ENCODE results near the gene CFAP251. TPM values are rescaled to one million over a fixed set of nuclear protein-coding genes. Genes with fewer than 3 reads are reported as not detected.

The CFAP251 gene
- total RNA-seq, 4 donors from 2014 or later = 0.30 to 6.2 (median 3.4) TPM

GRCh38 chr12:121934309-121934664, 15.9 kb downstream of the CFAP251 start:
- intact Hi-C loops (cut with DNase I; ENCODE audit: low total_unique reads) = loop anchor here (10.0 kb wide), 1 partner anchor 191 kb away; no protein-coding TSS in a partner anchor
- TF ChIP-seq POLR2A (IDR thresholded peaks at IDR 0.05) = no peak
- TF ChIP-seq CTCF (IDR thresholded peaks at IDR 0.05) = no peak
- no peak overlapping the region for H3K4me3 ChIP-seq (ENCODE audit: low read depth, poor library complexity, severe bottlenecking)
- 98 to 100% methylated on average over 2 of the region's 2 CpGs for WGBS, 2 donors
- no peak for DNase-seq (ENCODE audit: low spot score in 2 of 2)

GRCh38 chr12:121937654-121938053, 19.3 kb downstream of the CFAP251 start:
- WGBS, 2 donors = 92 to 96% methylated on average over 7 of the region's 7 CpGs
- intact Hi-C loops (cut with DNase I; ENCODE audit: low total_unique reads) = loop anchor here (10.0 kb wide), 1 partner anchor 187 kb away; no protein-coding TSS in a partner anchor
- DNase-seq (ENCODE audit: low spot score in 2 of 2) = no peak

GRCh38 chr12:121939186-121939585, 20.8 kb downstream of the CFAP251 start:
- 64 to 74% methylated on average over 7 of the region's 7 CpGs for WGBS, 2 donors
- intact Hi-C loops (cut with DNase I; ENCODE audit: low total_unique reads) = loop anchor here (10.0 kb wide), 1 partner anchor 186 kb away; no protein-coding TSS in a partner anchor
- H3K4me3 ChIP-seq (ENCODE audit: low read depth, poor library complexity, severe bottlenecking) = no peak overlapping the region
- no peak for DNase-seq (ENCODE audit: low spot score in 2 of 2)
- TF ChIP-seq CTCF (IDR thresholded peaks at IDR 0.05) = no peak
- TF ChIP-seq POLR2A (IDR thresholded peaks at IDR 0.05) = no peak

More at GRCh38 chr12:121937654-121938053, 19.3 kb downstream of the CFAP251 start:
- no peak overlapping the region for H3K4me3 ChIP-seq (ENCODE audit: low read depth, poor library complexity, severe bottlenecking)
- no peak for TF ChIP-seq CTCF (IDR thresholded peaks at IDR 0.05)
- TF ChIP-seq POLR2A (IDR thresholded peaks at IDR 0.05) = no peak

GRCh38 chr12:121939992-121940766, 21.8 kb downstream of the CFAP251 start:
- TF ChIP-seq CTCF (IDR thresholded peaks at IDR 0.05) (no peak), POLR2A (IDR thresholded peaks at IDR 0.05) (no peak)
- intact Hi-C loops (cut with DNase I; ENCODE audit: low total_unique reads) = loop anchor here (10.0 kb wide), 1 partner anchor 185 kb away; no protein-coding TSS in a partner anchor

GRCh38 chr12:121942145-121942718, 23.8 kb downstream of the CFAP251 start:
- intact Hi-C loops (cut with DNase I; ENCODE audit: low total_unique reads) = no loop called here
- WGBS, 2 donors = 94 to 96% methylated on average over 15 of the region's 15 CpGs
- H3K4me3 ChIP-seq (ENCODE audit: low read depth, poor library complexity, severe bottlenecking) = no peak overlapping the region
- DNase-seq (ENCODE audit: low spot score in 2 of 2) = no peak
- TF ChIP-seq CTCF (IDR thresholded peaks at IDR 0.05) = no peak
- TF ChIP-seq POLR2A (IDR thresholded peaks at IDR 0.05) = no peak

More at GRCh38 chr12:121939992-121940766, 21.8 kb downstream of the CFAP251 start:
- no peak overlapping the region for H3K4me3 ChIP-seq (ENCODE audit: low read depth, poor library complexity, severe bottlenecking)
- 80 to 92% methylated on average over 4 of the region's 4 CpGs for WGBS, 2 donors
- DNase-seq (ENCODE audit: low spot score in 2 of 2) = no peak

Data from lower leg skin (tissue), 4 donors.